A549 (cell line): ENCODE data around the gene XYLT1. TPM values are rescaled to one million over a fixed set of nuclear protein-coding genes. Genes with fewer than 3 reads are reported as not detected.

ENCODE experiments used
- ATAC-seq, 2 experiments: fragments of 200-7000 bp in 1 of 2; fragments of >200 bp in 1 of 2; cut with Nextera tagmentation in 1 of 2; cut with Tn5 transposase in 1 of 2; 3 replicates each; pipeline versions ENCODE4 v1.8.0 to v1.9.1; 2018 to 2020; ENCODE audit warnings: mild to moderate bottlenecking in 1 of 2, moderate library complexity in 1 of 2
- CTCF ChIA-PET: fragments of 300-600 bp; sonication (Branson Sonifier 250); formaldehyde crosslinking; extraction: SDS; loops from one replicate; lab custom pipeline; 2021; ENCODE audit warnings: antibody characterized with exemption, inconsistent platforms; lab: Yijun Ruan, JAX
- POLR2A ChIA-PET: fragments of 350-600 bp; formaldehyde crosslinking; extraction: SDS; loops from one replicate; lab custom pipeline; 2021; ENCODE audit warnings: antibody characterized with exemption, inconsistent platforms; lab: Yijun Ruan, JAX
- DNase-seq, 2 experiments: peaks; one replicate each; pipeline versions ENCODE4 v3.0.0 to v3.0.0-alpha.2; 2011 to 2016; ENCODE audit warnings: low read depth in 1 of 2, low spot score in 1 of 2
- FAIRE-seq: peaks from 2 replicates; lab custom pipeline; 2011; peaks lifted over from hg19 to GRCh38; lab: Jason Lieb, UNC
- H3K27ac ChIP-seq, 2 experiments: fragments of >200 bp; sonication (Bioruptor Twin); formaldehyde crosslinking; 3 replicates each; pipeline ENCODE4 v1.5.1; 2016 to 2017
- H3K4me1 ChIP-seq: fragments of >200 bp; sonication (Bioruptor Twin); formaldehyde crosslinking; 3 replicates; pipeline ENCODE4 v1.6.1; 2016
- H3K4me2 ChIP-seq: fragments of >200 bp; sonication (Bioruptor Twin); formaldehyde crosslinking; 3 replicates; pipeline ENCODE4 v1.6.1; 2016
- H3K4me3 ChIP-seq: fragments of >200 bp; sonication (Bioruptor Twin); formaldehyde crosslinking; 3 replicates; pipeline ENCODE4 v1.5.1; 2016
- H3K9me3 ChIP-seq: fragments of >200 bp; sonication (Bioruptor Twin); formaldehyde crosslinking; 3 replicates; pipeline ENCODE4 v1.6.1; 2016
- CBX2 ChIP-seq: fragments of 200-600 bp; sonication (generic); IDR thresholded peaks from 2 replicates; pipeline ENCODE4 v1.6.1; 2016; ENCODE audit warnings: low read depth, mild to moderate bottlenecking, borderline replicate concordance
- CHD2 ChIP-seq: fragments of 150-350 bp; IDR thresholded peaks from 2 replicates; pipeline ENCODE4 v1.6.1; 2014; ENCODE audit warnings: low read length; ENCODE audit not compliant: partially characterized antibody
- EHF ChIP-seq: fragments of 250-450 bp; sonication (Bioruptor Pico); IDR thresholded peaks from 2 replicates; pipeline ENCODE4 v1.5.0; 2020; ENCODE audit warnings: mild to moderate bottlenecking
- EHMT2 ChIP-seq: fragments of 200-600 bp; sonication (generic); IDR thresholded peaks from 2 replicates; pipeline ENCODE4 v1.6.1; 2016; ENCODE audit warnings: antibody characterized with exemption, low read depth, mild to moderate bottlenecking, moderate library complexity
- EP300 ChIP-seq, 2 experiments: fragments of >200 bp; sonication (Bioruptor Twin); formaldehyde crosslinking; IDR thresholded peaks; 2 replicates in 1 of 2; 3 replicates in 1 of 2; pipeline ENCODE4 v1.6.1; 2016 to 2017
- ESRRA ChIP-seq: fragments of 150-350 bp; IDR thresholded peaks from 2 replicates; pipeline ENCODE4 v1.6.1; 2014; ENCODE audit warnings: mild to moderate bottlenecking, low read length, borderline replicate concordance
- GATA3 ChIP-seq: IDR thresholded peaks from 2 replicates; pipeline ENCODE4 v1.6.1; 2012; ENCODE audit warnings: borderline replicate concordance
- HOXB13 ChIP-seq: fragments of 250-450 bp; sonication (Bioruptor Pico); IDR thresholded peaks from 2 replicates; pipeline ENCODE4 v1.5.0; 2020; ENCODE audit warnings: low read depth, mild to moderate bottlenecking, moderate library complexity
- MAFK ChIP-seq: fragments of 450-650 bp; IDR thresholded peaks from 2 replicates; pipeline ENCODE4 v1.6.1; 2014; ENCODE audit not compliant: partially characterized antibody
- NPAS2 ChIP-seq: fragments of 250-450 bp; sonication (Bioruptor Pico); IDR thresholded peaks from 2 replicates; pipeline ENCODE4 v1.8.0; 2022; ENCODE audit warnings: mild to moderate bottlenecking, moderate library complexity, borderline replicate concordance
- RARB ChIP-seq: fragments of 250-450 bp; sonication (Bioruptor Pico); IDR thresholded peaks from 2 replicates; pipeline ENCODE4 v1.8.0; 2021; ENCODE audit warnings: mild to moderate bottlenecking, moderate library complexity
- RFX5 ChIP-seq: fragments of 450-650 bp; IDR thresholded peaks from 2 replicates; pipeline ENCODE4 v1.7.1; 2014; ENCODE audit warnings: antibody characterized with exemption, mild to moderate bottlenecking, moderate library complexity
- TFCP2L1 ChIP-seq: fragments of 250-450 bp; sonication (Bioruptor Pico); IDR thresholded peaks from 2 replicates; pipeline ENCODE4 v1.5.0; 2021; ENCODE audit warnings: mild to moderate bottlenecking
- TP53 ChIP-seq: fragments of 250-450 bp; sonication (Bioruptor Pico); IDR thresholded peaks from 2 replicates; pipeline ENCODE4 v1.5.0; 2021; ENCODE audit warnings: mild to moderate bottlenecking, moderate library complexity
- ZFP36 ChIP-seq: fragments of 450-650 bp; IDR thresholded peaks from 2 replicates; pipeline ENCODE4 v1.6.1; 2014; ENCODE audit warnings: borderline replicate concordance; ENCODE audit not compliant: partially characterized antibody
- ZNF302 ChIP-seq: fragments of 250-450 bp; sonication (Bioruptor Pico); IDR thresholded peaks from 2 replicates; pipeline ENCODE4 v1.9.0; 2021; ENCODE audit warnings: inconsistent platforms, mild to moderate bottlenecking, moderate library complexity
- ZSCAN20 ChIP-seq: fragments of 250-450 bp; sonication (Bioruptor Pico); IDR thresholded peaks from 2 replicates; pipeline ENCODE4 v1.8.0; 2022; ENCODE audit warnings: mild to moderate bottlenecking, moderate library complexity
- WGBS: methylation state at CpG from one replicate; pipeline ENCODE4 v1.1.6; 2017; ENCODE audit errors: missing lambda C conversion rate; 5-methylcytosine and 5-hydroxymethylcytosine counted together
- polyA plus RNA-seq, 4 experiments: library from polyadenylated mRNA; depleted of rRNA in 3 of 4; stranded (reverse); fragments of >200 nt; fragmentation: RNase III in 1 of 4; extraction: RNeasy Plus Mini Kit Qiagen cat#74134 plus additional on column Dnase treatment in 1 of 4; gene quantifications; 2 replicates in 3 of 4; 3 replicates in 1 of 4; pipeline ENCODE4 v1.2.3, GENCODE V29; 2011 to 2017
- TF ChIP-seq, protein P1 (sequence below): fragments of 450-650 bp; IDR thresholded peaks from 2 replicates; pipeline ENCODE4 v1.6.1; 2014; ENCODE audit warnings: antibody characterized with exemption
- TF ChIP-seq, protein P2 (sequence below): fragments of >200 bp; sonication (Bioruptor Twin); formaldehyde crosslinking; IDR thresholded peaks from 3 replicates; pipeline ENCODE4 v1.5.1; 2016
- TF ChIP-seq, protein P3 (sequence below): fragments of >200 bp; sonication (Bioruptor Twin); formaldehyde crosslinking; IDR thresholded peaks from 2 replicates; pipeline ENCODE4 v1.6.1; 2016
- TF ChIP-seq, protein P4 (sequence below): fragments of 250-450 bp; sonication (Bioruptor Pico); IDR thresholded peaks from 2 replicates; pipeline ENCODE4 v1.5.0; 2021; ENCODE audit warnings: mild to moderate bottlenecking, moderate library complexity, borderline replicate concordance
- TF ChIP-seq, protein P5 (sequence below): fragments of 200-600 bp; sonication (generic); IDR thresholded peaks from 2 replicates; pipeline ENCODE4 v1.6.1; 2016; ENCODE audit warnings: antibody characterized with exemption, mild to moderate bottlenecking, moderate library complexity

XYLT1 gene
- polyA plus RNA-seq, 2 of the 4 experiments (the other 2 are of a cell fraction), result 0.78 to 0.88 TPM

DNA sequence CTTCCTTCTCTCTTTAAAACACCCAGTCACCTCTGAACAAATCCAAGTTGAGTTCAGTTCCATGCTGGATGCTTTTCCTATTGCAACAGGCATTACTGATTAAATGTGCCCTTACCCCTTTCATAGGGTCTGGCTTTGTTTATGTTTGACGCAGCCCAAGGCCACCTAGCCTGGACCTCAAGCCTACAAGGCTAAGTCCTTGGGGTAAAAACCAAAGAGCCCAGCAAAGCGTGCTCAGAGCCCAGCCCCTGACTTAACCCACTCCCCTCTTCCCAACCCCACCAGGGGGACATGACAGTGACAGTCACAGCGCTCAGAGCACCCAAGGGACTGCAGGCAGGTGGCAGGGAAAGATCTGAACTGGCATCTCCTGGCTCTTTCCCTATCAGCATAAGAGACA lies 200.6 kb downstream of the XYLT1 start:
- ChIA-PET POLR2A (no interaction called here), CTCF (no interaction called here)
- H3K4me1 ChIP-seq, result peaks cover 36% of the 10 kb centered on the region
- no peak for ATAC-seq
- no peaks in the 10 kb centered on the region for H3K9me3 ChIP-seq
- no peak overlapping the region for H3K4me3 ChIP-seq
- H3K4me2 ChIP-seq, result peak overlapping the region; percentile 16; the same call in 1 of the 3 replicates
- TF ChIP-seq EHMT2 (no peak), GATA3 (no peak), ZNF302 (CRISPR knock-in tag) (no peak), NPAS2 (CRISPR knock-in tag) (no peak), MAFK (no peak), CHD2 (no peak), ZSCAN20 (CRISPR knock-in tag) (no peak), RARB (CRISPR knock-in tag) (no peak), HOXB13 (CRISPR knock-in tag) (no peak), ZFP36 (no peak)
- TF ChIP-seq, protein P1, sequence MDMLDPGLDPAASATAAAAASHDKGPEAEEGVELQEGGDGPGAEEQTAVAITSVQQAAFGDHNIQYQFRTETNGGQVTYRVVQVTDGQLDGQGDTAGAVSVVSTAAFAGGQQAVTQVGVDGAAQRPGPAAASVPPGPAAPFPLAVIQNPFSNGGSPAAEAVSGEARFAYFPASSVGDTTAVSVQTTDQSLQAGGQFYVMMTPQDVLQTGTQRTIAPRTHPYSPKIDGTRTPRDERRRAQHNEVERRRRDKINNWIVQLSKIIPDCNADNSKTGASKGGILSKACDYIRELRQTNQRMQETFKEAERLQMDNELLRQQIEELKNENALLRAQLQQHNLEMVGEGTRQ, result no peak
- TF ChIP-seq, protein P2, sequence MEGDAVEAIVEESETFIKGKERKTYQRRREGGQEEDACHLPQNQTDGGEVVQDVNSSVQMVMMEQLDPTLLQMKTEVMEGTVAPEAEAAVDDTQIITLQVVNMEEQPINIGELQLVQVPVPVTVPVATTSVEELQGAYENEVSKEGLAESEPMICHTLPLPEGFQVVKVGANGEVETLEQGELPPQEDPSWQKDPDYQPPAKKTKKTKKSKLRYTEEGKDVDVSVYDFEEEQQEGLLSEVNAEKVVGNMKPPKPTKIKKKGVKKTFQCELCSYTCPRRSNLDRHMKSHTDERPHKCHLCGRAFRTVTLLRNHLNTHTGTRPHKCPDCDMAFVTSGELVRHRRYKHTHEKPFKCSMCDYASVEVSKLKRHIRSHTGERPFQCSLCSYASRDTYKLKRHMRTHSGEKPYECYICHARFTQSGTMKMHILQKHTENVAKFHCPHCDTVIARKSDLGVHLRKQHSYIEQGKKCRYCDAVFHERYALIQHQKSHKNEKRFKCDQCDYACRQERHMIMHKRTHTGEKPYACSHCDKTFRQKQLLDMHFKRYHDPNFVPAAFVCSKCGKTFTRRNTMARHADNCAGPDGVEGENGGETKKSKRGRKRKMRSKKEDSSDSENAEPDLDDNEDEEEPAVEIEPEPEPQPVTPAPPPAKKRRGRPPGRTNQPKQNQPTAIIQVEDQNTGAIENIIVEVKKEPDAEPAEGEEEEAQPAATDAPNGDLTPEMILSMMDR, result no peak
- TF ChIP-seq, all 56 proteins: peak for 0
- 43% methylated on average over 3 of the region's 3 CpGs for WGBS
- FAIRE-seq (no peak), DNase-seq (no peak)
- H3K27ac ChIP-seq, result peak overlapping the region in 1 of 2 experiments; percentile 32; a peak in 2 of 6 replicates

DNA sequence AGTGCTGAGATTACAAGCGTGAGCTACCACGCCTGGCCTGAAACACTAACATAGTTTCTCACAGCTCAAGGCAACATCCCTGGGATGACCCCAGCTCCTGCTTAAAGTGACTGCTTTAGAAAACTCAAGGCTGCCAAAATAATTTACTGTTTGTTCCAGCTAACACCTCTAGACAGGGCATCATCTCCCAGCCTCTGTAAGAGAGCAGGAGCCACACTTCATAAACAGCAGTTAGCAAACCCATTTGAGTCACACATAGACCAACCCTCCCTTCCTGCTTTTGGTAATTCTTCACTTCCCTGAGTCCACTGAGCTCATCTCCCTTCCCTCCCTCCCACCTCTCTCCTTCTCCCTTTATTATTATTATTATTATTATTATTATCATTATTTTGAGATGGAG lies 201.3 kb downstream of the XYLT1 start:
- no peak for TF ChIP-seq ESRRA
- TF ChIP-seq RARB (CRISPR knock-in tag), result no peak
- no peak for TF ChIP-seq RFX5
- TF ChIP-seq TFCP2L1 (CRISPR knock-in tag), result no peak
- TF ChIP-seq, protein P3, sequence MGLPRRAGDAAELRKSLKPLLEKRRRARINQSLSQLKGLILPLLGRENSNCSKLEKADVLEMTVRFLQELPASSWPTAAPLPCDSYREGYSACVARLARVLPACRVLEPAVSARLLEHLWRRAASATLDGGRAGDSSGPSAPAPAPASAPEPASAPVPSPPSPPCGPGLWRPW, result no peak
- TF ChIP-seq, protein P4, sequence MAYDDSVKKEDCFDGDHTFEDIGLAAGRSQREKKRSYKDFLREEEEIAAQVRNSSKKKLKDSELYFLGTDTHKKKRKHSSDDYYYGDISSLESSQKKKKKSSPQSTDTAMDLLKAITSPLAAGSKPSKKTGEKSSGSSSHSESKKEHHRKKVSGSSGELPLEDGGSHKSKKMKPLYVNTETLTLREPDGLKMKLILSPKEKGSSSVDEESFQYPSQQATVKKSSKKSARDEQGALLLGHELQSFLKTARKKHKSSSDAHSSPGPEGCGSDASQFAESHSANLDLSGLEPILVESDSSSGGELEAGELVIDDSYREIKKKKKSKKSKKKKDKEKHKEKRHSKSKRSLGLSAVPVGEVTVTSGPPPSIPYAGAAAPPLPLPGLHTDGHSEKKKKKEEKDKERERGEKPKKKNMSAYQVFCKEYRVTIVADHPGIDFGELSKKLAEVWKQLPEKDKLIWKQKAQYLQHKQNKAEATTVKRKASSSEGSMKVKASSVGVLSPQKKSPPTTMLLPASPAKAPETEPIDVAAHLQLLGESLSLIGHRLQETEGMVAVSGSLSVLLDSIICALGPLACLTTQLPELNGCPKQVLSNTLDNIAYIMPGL (CRISPR knock-in tag), result no peak
- Histone ChIP-seq H3K4me1 (peaks cover 29% of the 10 kb centered on the region), H3K4me2 (no peak overlapping the region), H3K27ac (no peak overlapping the region), H3K9me3 (no peaks in the 10 kb centered on the region), H3K4me3 (no peak overlapping the region)
- WGBS, result 91% methylated on average over 2 of the region's 2 CpGs
- POLR2A ChIA-PET, result no interaction called here
- no peak for FAIRE-seq
- CTCF ChIA-PET, result no interaction called here
- ATAC-seq, result no peak
- no peak for DNase-seq

DNA sequence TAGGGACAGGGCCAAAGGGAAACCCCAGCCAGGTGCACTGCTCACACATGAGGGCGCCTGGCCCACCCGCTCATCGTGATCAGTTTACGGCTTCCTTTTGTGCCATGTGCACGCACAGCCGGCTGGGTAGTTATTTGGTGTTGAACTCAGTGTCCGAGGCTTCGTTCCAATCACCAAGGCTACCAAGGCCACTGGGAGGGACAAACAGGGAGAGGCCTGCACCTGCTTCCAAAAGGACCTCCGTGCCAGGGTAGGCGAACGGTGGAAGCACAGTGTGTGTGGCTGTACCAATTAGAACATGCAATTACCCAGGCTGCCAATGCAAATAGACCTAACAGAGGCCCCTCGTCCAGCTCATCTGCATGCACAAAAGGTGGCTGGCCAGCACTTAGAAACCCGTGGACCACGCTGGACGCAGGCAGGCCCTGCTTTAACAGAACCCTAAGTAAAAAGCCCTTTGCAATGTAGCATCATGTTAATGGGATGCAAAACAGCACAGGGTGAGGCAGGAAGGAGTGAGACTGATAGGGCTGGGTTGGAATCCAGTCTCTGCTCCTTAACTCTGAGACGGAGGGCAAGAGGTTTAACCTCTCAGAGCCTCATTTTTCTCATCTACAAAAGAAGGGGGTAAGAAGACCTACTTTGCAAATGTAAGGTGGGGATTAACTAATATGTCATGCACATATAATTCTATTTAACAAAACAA lies 204.0 kb downstream of the XYLT1 start:
- CTCF ChIA-PET, result no interaction called here
- TF ChIP-seq TP53 (CRISPR knock-in tag) (no peak), CBX2 (no peak), EP300 (IDR thresholded peaks at IDR 0.05) (no peak), EHF (CRISPR knock-in tag) (no peak)
- TF ChIP-seq, protein P5, sequence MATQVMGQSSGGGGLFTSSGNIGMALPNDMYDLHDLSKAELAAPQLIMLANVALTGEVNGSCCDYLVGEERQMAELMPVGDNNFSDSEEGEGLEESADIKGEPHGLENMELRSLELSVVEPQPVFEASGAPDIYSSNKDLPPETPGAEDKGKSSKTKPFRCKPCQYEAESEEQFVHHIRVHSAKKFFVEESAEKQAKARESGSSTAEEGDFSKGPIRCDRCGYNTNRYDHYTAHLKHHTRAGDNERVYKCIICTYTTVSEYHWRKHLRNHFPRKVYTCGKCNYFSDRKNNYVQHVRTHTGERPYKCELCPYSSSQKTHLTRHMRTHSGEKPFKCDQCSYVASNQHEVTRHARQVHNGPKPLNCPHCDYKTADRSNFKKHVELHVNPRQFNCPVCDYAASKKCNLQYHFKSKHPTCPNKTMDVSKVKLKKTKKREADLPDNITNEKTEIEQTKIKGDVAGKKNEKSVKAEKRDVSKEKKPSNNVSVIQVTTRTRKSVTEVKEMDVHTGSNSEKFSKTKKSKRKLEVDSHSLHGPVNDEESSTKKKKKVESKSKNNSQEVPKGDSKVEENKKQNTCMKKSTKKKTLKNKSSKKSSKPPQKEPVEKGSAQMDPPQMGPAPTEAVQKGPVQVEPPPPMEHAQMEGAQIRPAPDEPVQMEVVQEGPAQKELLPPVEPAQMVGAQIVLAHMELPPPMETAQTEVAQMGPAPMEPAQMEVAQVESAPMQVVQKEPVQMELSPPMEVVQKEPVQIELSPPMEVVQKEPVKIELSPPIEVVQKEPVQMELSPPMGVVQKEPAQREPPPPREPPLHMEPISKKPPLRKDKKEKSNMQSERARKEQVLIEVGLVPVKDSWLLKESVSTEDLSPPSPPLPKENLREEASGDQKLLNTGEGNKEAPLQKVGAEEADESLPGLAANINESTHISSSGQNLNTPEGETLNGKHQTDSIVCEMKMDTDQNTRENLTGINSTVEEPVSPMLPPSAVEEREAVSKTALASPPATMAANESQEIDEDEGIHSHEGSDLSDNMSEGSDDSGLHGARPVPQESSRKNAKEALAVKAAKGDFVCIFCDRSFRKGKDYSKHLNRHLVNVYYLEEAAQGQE, result no peak
- TF ChIP-seq, protein P4 (CRISPR knock-in tag), result no peak

More for the DNA sequence above, 204.0 kb downstream of the XYLT1 start:
- WGBS, result 51% methylated on average over 15 of the region's 16 CpGs
- H3K4me3 ChIP-seq, result no peak overlapping the region
- DNase-seq (no peak), ATAC-seq (no peak), FAIRE-seq (no peak)
- H3K27ac ChIP-seq, result no peak overlapping the region
- no peaks in the 10 kb centered on the region for H3K9me3 ChIP-seq
- POLR2A ChIA-PET, result no interaction called here
- H3K4me2 ChIP-seq, result no peak overlapping the region
- peaks cover 11% of the 10 kb centered on the region; the same call in 2 of the 3 replicates for H3K4me1 ChIP-seq
